Naive thymus-derived CD8-positive, alpha-beta T cell (primary cell): ENCODE data around the gene RPL37. TPM values are rescaled to one million over a fixed set of nuclear protein-coding genes. Genes with fewer than 3 reads are reported as not detected.
A peak's percentile ranks its signal among the peaks of the same experiment; 100 is the strongest.
"Not testable (repeated sequence)": the region's sequence is repeated elsewhere in the genome, so short reads cannot be mapped to it uniquely, and the experiment has no call there.

Experiments
- ATAC-seq, 2 donors: fragments of 150-1000 bp; cut with Tn5 transposase in 1 of 2; sonication (Bioruptor Pico), chemical (Tn5 transposase) in 1 of 2; 1 replicate in 1 of 2; 2 replicates in 1 of 2; pipeline ENCODE4 v1.10.0; 2021; ENCODE audit warnings: mild to moderate bottlenecking in 2 of 2, moderate library complexity in 2 of 2
- POLR2A ChIA-PET: fragments of 350-600 bp; sonication (Branson Sonifier 250); formaldehyde crosslinking; loops from one replicate; lab custom pipeline; 2021; ENCODE audit warnings: antibody characterized with exemption; lab: Charles Lee
- DNase-seq, 10 donors: peaks; one replicate each; pipeline versions ENCODE4 v3.0.0 to v3.0.0-alpha.2; 2020 to 2022
- H3K27ac Mint-ChIP-seq, 10 donors: one replicate each; pipeline ENCODE4 v1.8.0; 2020 to 2022; ENCODE audit warnings: mild to moderate bottlenecking in 10 of 10, mixed read lengths in 10 of 10, moderate library complexity in 4 of 10, inconsistent platforms in 1 of 10
- H3K27me3 Mint-ChIP-seq, 5 donors: one replicate each; pipeline ENCODE4 v1.8.0; 2021 to 2022; ENCODE audit warnings: mixed read lengths in 5 of 5
- H3K36me3 Mint-ChIP-seq, 3 donors: one replicate each; pipeline ENCODE4 v1.8.0; 2020 to 2022; ENCODE audit warnings: mixed read lengths in 3 of 3, mild to moderate bottlenecking in 2 of 3, inconsistent platforms in 1 of 3
- H3K4me1 Mint-ChIP-seq, 4 donors: one replicate each; pipeline ENCODE4 v1.8.0; 2021 to 2022; ENCODE audit warnings: mixed read lengths in 4 of 4
- H3K4me3 Mint-ChIP-seq, 10 donors: one replicate each; pipeline ENCODE4 v1.8.0; 2020 to 2022; ENCODE audit warnings: mild to moderate bottlenecking in 10 of 10, mixed read lengths in 10 of 10, moderate library complexity in 6 of 10, inconsistent platforms in 1 of 10
- H3K9me3 Mint-ChIP-seq, 9 donors: one replicate each; pipeline ENCODE4 v1.8.0; 2020 to 2022; ENCODE audit warnings: mixed read lengths in 9 of 9, mild to moderate bottlenecking in 3 of 9, inconsistent platforms in 1 of 9, moderate library complexity in 1 of 9
- polyA plus RNA-seq, 3 donors: library from polyadenylated mRNA; unstranded; fragments of 300-500 nt; fragmentation: Illumina TruSeq; gene quantifications; one replicate each; pipeline ENCODE4 v1.2.3, GENCODE V29; 2021
- total RNA-seq, 8 experiments: library from RNA in 2 of 8; stranded (reverse) in 2 of 8; gene quantifications; one replicate each; pipeline ENCODE4 v1.2.3 and lab custom pipeline; 2021 to 2026

Gene RPL37
- total RNA-seq, result 1,000 to 10,000 TPM; 2,282 to 2,435 TPM
- 1,000 to 10,000 TPM; 2,504 to 3,082 (median 2,628) TPM for polyA plus RNA-seq
- total RNA-seq (lab: John Stamatoyannopoulos, UW), result 1,157 to 1,639 (median 1,295) reads per million in 6 experiments

GRCh38 chr5:40834849-40835787, at the start of gene RPL37:
TSS of gene RPL37 (minus strand) at chr5:40835222. CDS start at chr5:40835185, 37 bp downstream.
- POLR2A ChIA-PET, result interaction anchor here (0.5 to 3.7 kb wide), 8 partner anchors 9 to 1678 kb away, joined by 3 to 21 read pairs (median 4); partner anchors contain the start of genes PRKAA1 and TTC33
- Mint-ChIP-seq H3K36me3 (peaks cover 4 to 47% (median 31%) of the 10 kb centered on the region in 3 donors), H3K27ac (peak within 1 kb of the TSS; percentile 94 to 100 (median 99)), H3K4me1 (peaks cover 11 to 49% (median 40%) of the 10 kb centered on the region in 4 donors), H3K4me3 (peak within 1 kb of the TSS; percentile 85 to 99 (median 96)), H3K9me3 (peaks cover 0 to 2% (median 0%) of the 10 kb centered on the region in 9 donors), H3K27me3 (no peaks in the 10 kb centered on the region)
- ATAC-seq (peak; percentile 85 to 94), DNase-seq (peak; percentile 75 to 95 (median 88))

GRCh38 chr5:40883051-40883450, 48.0 kb upstream of the RPL37 start:
- H3K4me3 Mint-ChIP-seq, H3K36me3 Mint-ChIP-seq, DNase-seq, POLR2A ChIA-PET, H3K27ac Mint-ChIP-seq, ATAC-seq, H3K4me1 Mint-ChIP-seq, H3K9me3 Mint-ChIP-seq: not testable (repeated sequence)
- peaks cover 0 to 11% (median 2%) of the 10 kb centered on the region in 5 donors for H3K27me3 Mint-ChIP-seq

GRCh38 chr5:40882291-40882690, 47.3 kb upstream of the RPL37 start:
- Mint-ChIP-seq H3K4me1 (no peaks in the 10 kb centered on the region), H3K27me3 (peaks cover 0 to 11% (median 1%) of the 10 kb centered on the region in 5 donors), H3K4me3 (no peak overlapping the region), H3K27ac (no peak overlapping the region), H3K9me3 (peaks cover 0 to 5% (median 0%) of the 10 kb centered on the region in 9 donors), H3K36me3 (peaks cover 0 to 4% (median 0%) of the 10 kb centered on the region in 3 donors)
- no peak for ATAC-seq
- POLR2A ChIA-PET, result no interaction called here
- no peak for DNase-seq

GRCh38 chr5:40879163-40879942, 44.3 kb upstream of the RPL37 start:
- no peak overlapping the region for H3K4me3 Mint-ChIP-seq
- peaks cover 0 to 9% (median 0%) of the 10 kb centered on the region in 5 donors for H3K27me3 Mint-ChIP-seq
- H3K36me3 Mint-ChIP-seq, result peaks cover 0 to 10% (median 0%) of the 10 kb centered on the region in 3 donors
- H3K4me1 Mint-ChIP-seq, result no peaks in the 10 kb centered on the region
- H3K27ac Mint-ChIP-seq, result no peak overlapping the region
- DNase-seq (peak in 3 of 10 donors; percentile 27 to 38 (median 37)), ATAC-seq (no peak)
- POLR2A ChIA-PET, result no interaction called here
- peaks cover 0 to 10% (median 4%) of the 10 kb centered on the region in 9 donors for H3K9me3 Mint-ChIP-seq

- DNase-seq (no peak), ATAC-seq (no peak)
- no peaks in the 10 kb centered on the region for H3K4me1 Mint-ChIP-seq
- peaks cover 0 to 10% (median 4%) of the 10 kb centered on the region in 9 donors for H3K9me3 Mint-ChIP-seq
- peaks cover 0 to 16% (median 3%) of the 10 kb centered on the region in 5 donors for H3K27me3 Mint-ChIP-seq
- no peak overlapping the region for H3K4me3 Mint-ChIP-seq
- no peak overlapping the region for H3K27ac Mint-ChIP-seq
- H3K36me3 Mint-ChIP-seq, result peaks cover 0 to 10% (median 0%) of the 10 kb centered on the region in 3 donors
- POLR2A ChIA-PET, result no interaction called here
These were observed 42.5 kb upstream of the RPL37 start for GRCh38 chr5:40877371-40877988.

- ATAC-seq, result no peak
- H3K4me1 Mint-ChIP-seq, result no peaks in the 10 kb centered on the region
- peaks cover 0 to 10% (median 4%) of the 10 kb centered on the region in 9 donors for H3K9me3 Mint-ChIP-seq
- DNase-seq, result no peak
- H3K27ac Mint-ChIP-seq, result peak overlapping the region in 2 of 10 donors; percentile 22 to 58
- peaks cover 1 to 10% (median 3%) of the 10 kb centered on the region in 5 donors for H3K27me3 Mint-ChIP-seq
- peaks cover 0 to 10% (median 0%) of the 10 kb centered on the region in 3 donors for H3K36me3 Mint-ChIP-seq
- H3K4me3 Mint-ChIP-seq, result no peak overlapping the region
- POLR2A ChIA-PET, result no interaction called here
These were observed 40.9 kb upstream of the RPL37 start for GRCh38 chr5:40875958-40876357.

- Mint-ChIP-seq H3K9me3 (peaks cover 0 to 10% (median 4%) of the 10 kb centered on the region in 9 donors), H3K4me1 (no peaks in the 10 kb centered on the region), H3K4me3 (no peak overlapping the region), H3K27me3 (peaks cover 2 to 11% (median 6%) of the 10 kb centered on the region in 5 donors), H3K36me3 (peaks cover 0 to 10% (median 0%) of the 10 kb centered on the region in 3 donors), H3K27ac (peak overlapping the region in 2 of 10 donors; percentile 1 to 55)
- no peak for ATAC-seq
- DNase-seq, result no peak
- POLR2A ChIA-PET, result no interaction called here
These were observed 38.4 kb upstream of the RPL37 start for GRCh38 chr5:40873286-40873880.

- H3K27ac Mint-ChIP-seq, H3K4me3 Mint-ChIP-seq, DNase-seq, POLR2A ChIA-PET, ATAC-seq, H3K36me3 Mint-ChIP-seq, H3K9me3 Mint-ChIP-seq, H3K4me1 Mint-ChIP-seq: not testable (repeated sequence)
- peaks cover 2 to 11% (median 7%) of the 10 kb centered on the region in 5 donors for H3K27me3 Mint-ChIP-seq
These were observed 37.2 kb upstream of the RPL37 start for GRCh38 chr5:40872253-40872652.

- no peak for DNase-seq
These were observed 36.2 kb upstream of the RPL37 start for GRCh38 chr5:40871177-40871576.

GRCh38 chr5:40869384-40869783, 34.4 kb upstream of the RPL37 start:
- Mint-ChIP-seq H3K27ac (no peak overlapping the region), H3K36me3 (peaks cover 0 to 10% (median 3%) of the 10 kb centered on the region in 3 donors), H3K4me1 (no peaks in the 10 kb centered on the region), H3K9me3 (peaks cover 0 to 13% (median 7%) of the 10 kb centered on the region in 9 donors), H3K27me3 (peaks cover 0 to 11% (median 9%) of the 10 kb centered on the region in 5 donors), H3K4me3 (no peak overlapping the region)
- ATAC-seq, result no peak
- POLR2A ChIA-PET, result no interaction called here
- DNase-seq, result no peak

More at GRCh38 chr5:40871177-40871576, 36.2 kb upstream of the RPL37 start:
- Mint-ChIP-seq H3K27me3 (peaks cover 0 to 11% (median 9%) of the 10 kb centered on the region in 5 donors), H3K4me1 (no peaks in the 10 kb centered on the region), H3K27ac (no peak overlapping the region), H3K36me3 (peaks cover 0 to 2% (median 0%) of the 10 kb centered on the region in 3 donors), H3K4me3 (no peak overlapping the region), H3K9me3 (peaks cover 0 to 6% (median 0%) of the 10 kb centered on the region in 9 donors)
- no peak for ATAC-seq
- POLR2A ChIA-PET, result no interaction called here

GRCh38 chr5:40866844-40867243, 31.8 kb upstream of the RPL37 start:
- no peak for ATAC-seq
- Mint-ChIP-seq H3K4me3 (no peak overlapping the region), H3K9me3 (peaks cover 0 to 17% (median 7%) of the 10 kb centered on the region in 9 donors), H3K4me1 (no peaks in the 10 kb centered on the region), H3K27ac (peak overlapping the region in 1 of 10 donors; percentile 46), H3K27me3 (peaks cover 0 to 9% (median 4%) of the 10 kb centered on the region in 5 donors), H3K36me3 (peaks cover 0 to 10% (median 3%) of the 10 kb centered on the region in 3 donors)
- no peak for DNase-seq
- POLR2A ChIA-PET, result no interaction called here
